H1 (cell line): ENCODE data around the gene ATP11A. TPM values are rescaled to one million over a fixed set of nuclear protein-coding genes. Genes with fewer than 3 reads are reported as not detected.

Source experiments
- CTCF ChIA-PET: fragments of 300-600 bp; sonication (Branson Sonifier 250); formaldehyde crosslinking; loops from one replicate; lab custom pipeline; 2021; ENCODE audit not compliant: partially characterized antibody; lab: Charles Lee
- POLR2A ChIA-PET: fragments of 300-600 bp; sonication (Branson Sonifier 250); formaldehyde crosslinking; loops from one replicate; lab custom pipeline; 2021; ENCODE audit warnings: inconsistent platforms; ENCODE audit not compliant: partially characterized antibody; lab: Charles Lee
- DNase-seq, 2 experiments: peaks; one replicate each; pipeline versions ENCODE4 v3.0.0 to v3.0.0-alpha.2; 2010 to 2022; ENCODE audit warnings: low spot score in 2 of 2, low read depth in 1 of 2, mixed read lengths in 1 of 2
- FAIRE-seq: peaks from 2 replicates; lab custom pipeline; 2011; peaks lifted over from hg19 to GRCh38; lab: Jason Lieb, UNC
- H2AFZ ChIP-seq: 2 replicates; pipeline ENCODE4 v1.8.1; 2012; ENCODE audit warnings: low read length, inconsistent platforms
- H2AK5ac ChIP-seq: 2 replicates; pipeline ENCODE4 v1.6.1; 2013; ENCODE audit warnings: low read depth, low read length
- H2BK120ac ChIP-seq: replicated peaks from 2 replicates; pipeline ENCODE3; 2013; ENCODE audit warnings: low read depth, low read length, inconsistent platforms
- H2BK12ac ChIP-seq: 2 replicates; pipeline ENCODE4 v1.6.1; 2013; ENCODE audit warnings: low read depth, low read length
- H2BK15ac ChIP-seq: 2 replicates; pipeline ENCODE4 v1.6.1; 2013; ENCODE audit warnings: low read length
- H2BK20ac ChIP-seq: 2 replicates; pipeline ENCODE4 v1.6.1; 2013; ENCODE audit warnings: low read length
- H2BK5ac ChIP-seq: 2 replicates; pipeline ENCODE4 v1.6.1; 2013; ENCODE audit warnings: low read depth, low read length
- H3K14ac ChIP-seq: 2 replicates; pipeline ENCODE4 v1.6.1; 2013; ENCODE audit warnings: inconsistent platforms; ENCODE audit not compliant: insufficient read length
- H3K18ac ChIP-seq: 2 replicates; pipeline ENCODE4 v1.6.1; 2013; ENCODE audit warnings: low read length; ENCODE audit errors: extremely low read depth
- H3K23ac ChIP-seq: 2 replicates; pipeline ENCODE4 v1.6.1; 2013; ENCODE audit warnings: inconsistent platforms; ENCODE audit not compliant: insufficient read length
- H3K23me2 ChIP-seq: 2 replicates; pipeline ENCODE4 v1.6.1; 2013; ENCODE audit warnings: low read depth, low read length
- H3K27ac ChIP-seq: 2 replicates; pipeline ENCODE4 v1.6.1; 2011; ENCODE audit warnings: low read depth, low read length, inconsistent platforms
- H3K27me3 ChIP-seq, 4 experiments: replicated peaks in 1 of 4; 1 replicate in 1 of 4; 2 replicates in 3 of 4; pipeline versions ENCODE4 v1.6.1 to v1.8.1; 2011 to 2013; ENCODE audit warnings: low read length in 3 of 4, mild to moderate bottlenecking in 3 of 4, inconsistent platforms in 2 of 4, mixed read lengths in 2 of 4, moderate library complexity in 1 of 4; ENCODE audit not compliant: control insufficient read depth in 3 of 4, insufficient read depth in 3 of 4; ENCODE audit errors: extremely low read depth in 1 of 4
- H3K36me3 ChIP-seq, 4 experiments: 2 replicates each; pipeline versions ENCODE4 v1.6.1 to v1.8.1; 2011 to 2013; ENCODE audit warnings: mild to moderate bottlenecking in 4 of 4, low read length in 3 of 4, moderate library complexity in 2 of 4, control low read depth in 1 of 4, inconsistent platforms in 1 of 4; ENCODE audit not compliant: insufficient read depth in 4 of 4, control insufficient read depth in 2 of 4
- H3K4ac ChIP-seq: replicated peaks from 2 replicates; pipeline ENCODE3; 2013; ENCODE audit warnings: low read length, low read depth, mixed read lengths, inconsistent platforms; ENCODE audit not compliant: insufficient read length
- H3K4me1 ChIP-seq, 4 experiments: replicated peaks in 1 of 4; 1 replicate in 1 of 4; 2 replicates in 3 of 4; pipeline versions ENCODE4 v1.6.1 to v1.8.1; 2011 to 2013; ENCODE audit warnings: low read length in 3 of 4, inconsistent platforms in 2 of 4, mixed read lengths in 1 of 4; ENCODE audit not compliant: insufficient read depth in 4 of 4, control insufficient read depth in 3 of 4
- H3K4me2 ChIP-seq, 2 experiments: 2 replicates each; pipeline versions ENCODE4 v1.6.1 to v1.8.1; 2011 to 2013; ENCODE audit warnings: low read depth in 2 of 2, low read length in 2 of 2, control low read depth in 1 of 2, inconsistent platforms in 1 of 2, mild to moderate bottlenecking in 1 of 2; ENCODE audit not compliant: insufficient read depth in 1 of 2
- H3K4me3 ChIP-seq, 4 experiments: fragments of 200-600, 300-600 bp in 1 of 4; sonication (generic), shearing (Covaris generic), sonication (Bioruptor Twin) in 1 of 4; 2 replicates each; pipeline versions ENCODE4 v1.5.1 to v1.8.1; 2011 to 2016; ENCODE audit warnings: low read length in 4 of 4, low read depth in 3 of 4, control low read depth in 2 of 4, inconsistent platforms in 2 of 4, mild to moderate bottlenecking in 2 of 4, mixed read lengths in 1 of 4, moderate library complexity in 1 of 4; ENCODE audit not compliant: insufficient read depth in 2 of 4; ENCODE audit errors: extremely low read depth in 1 of 4
- H3K56ac ChIP-seq: replicated peaks from 2 replicates; pipeline ENCODE3; 2013; ENCODE audit warnings: low read depth, mild to moderate bottlenecking, mixed read lengths, low read length, inconsistent platforms; ENCODE audit not compliant: insufficient read length
- H3K79me1 ChIP-seq: 2 replicates; pipeline ENCODE4 v1.6.1; 2013; ENCODE audit warnings: low read depth, low read length, control low read depth
- H3K79me2 ChIP-seq, 2 experiments: 2 replicates each; pipeline versions ENCODE4 v1.6.1 to v1.8.1; 2012 to 2013; ENCODE audit warnings: low read length in 2 of 2, mild to moderate bottlenecking in 2 of 2, inconsistent platforms in 1 of 2; ENCODE audit not compliant: insufficient read depth in 2 of 2, control insufficient read depth in 1 of 2
- H3K9ac ChIP-seq, 4 experiments: replicated peaks in 1 of 4; 1 replicate in 1 of 4; 2 replicates in 3 of 4; pipeline versions ENCODE4 v1.6.1 to v1.8.1; 2011 to 2013; ENCODE audit warnings: low read depth in 3 of 4, low read length in 3 of 4, control low read depth in 2 of 4, mild to moderate bottlenecking in 2 of 4, moderate library complexity in 2 of 4, inconsistent platforms in 1 of 4; ENCODE audit errors: extremely low read depth in 1 of 4
- H3K9me3 ChIP-seq, 2 experiments: 2 replicates each; pipeline versions ENCODE4 v1.6.1 to v1.8.1; 2012 to 2013; ENCODE audit warnings: mild to moderate bottlenecking in 2 of 2, moderate library complexity in 2 of 2, control low read depth in 1 of 2, inconsistent platforms in 1 of 2, low read depth in 1 of 2, low read length in 1 of 2, mixed read lengths in 1 of 2; ENCODE audit not compliant: insufficient read depth in 2 of 2
- H4K20me1 ChIP-seq, 2 experiments: replicated peaks in 1 of 2; 2 replicates each; pipeline versions ENCODE3 to v1.8.1; 2011 to 2013; ENCODE audit warnings: inconsistent platforms in 2 of 2, low read length in 2 of 2, mild to moderate bottlenecking in 1 of 2; ENCODE audit not compliant: insufficient read depth in 2 of 2, control insufficient read depth in 1 of 2
- H4K5ac ChIP-seq: 2 replicates; pipeline ENCODE4 v1.6.1; 2013; ENCODE audit warnings: low read length, low read depth, mixed read lengths, inconsistent platforms; ENCODE audit not compliant: insufficient read length
- H4K8ac ChIP-seq: 2 replicates; pipeline ENCODE4 v1.8.0; 2013; ENCODE audit warnings: mild to moderate bottlenecking, moderate library complexity, low read length, inconsistent platforms; ENCODE audit not compliant: insufficient read depth; ENCODE audit errors: extremely low read depth
- H4K91ac ChIP-seq: replicated peaks from 2 replicates; pipeline ENCODE3; 2013; ENCODE audit warnings: low read length, mixed read lengths, inconsistent platforms; ENCODE audit not compliant: insufficient read length
- FOSL1 ChIP-seq: IDR thresholded peaks from 2 replicates; pipeline ENCODE4 v1.6.1; 2011; ENCODE audit warnings: mild to moderate bottlenecking, low read depth, low read length, moderate library complexity; ENCODE audit not compliant: insufficient read depth
- HDAC2 ChIP-seq, 2 experiments: fragments of 300-600 bp in 1 of 2; sonication (generic) in 1 of 2; IDR thresholded peaks; 2 replicates each; pipeline ENCODE4 v1.6.1; 2011 to 2012; ENCODE audit warnings: low read depth in 2 of 2, low read length in 2 of 2, mild to moderate bottlenecking in 2 of 2, moderate library complexity in 2 of 2, borderline replicate concordance in 1 of 2, inconsistent platforms in 1 of 2
- RXRA ChIP-seq: IDR thresholded peaks from 2 replicates; pipeline ENCODE4 v1.6.1; 2011; ENCODE audit warnings: low read depth, mild to moderate bottlenecking, low read length, moderate library complexity; ENCODE audit not compliant: insufficient read depth
- WGBS, 2 experiments: shearing (Covaris generic) in 1 of 2; methylation state at CpG; one replicate each; pipeline versions ENCODE4 v1.1.6 to v1.1.7; 2013 to 2015; ENCODE audit warnings: low lambda C conversion rate in 2 of 2, mixed read lengths in 2 of 2, inconsistent platforms in 1 of 2, low coverage in 1 of 2, missing lambda C conversion rate in 1 of 2; ENCODE audit not compliant: insufficient replicate concordance in 2 of 2, insufficient coverage in 1 of 2, insufficient read length in 1 of 2; ENCODE audit errors: extremely low coverage in 1 of 2, missing lambda C conversion rate in 1 of 2; 5-methylcytosine and 5-hydroxymethylcytosine counted together
- polyA plus RNA-seq, 7 experiments: library from polyadenylated mRNA; depleted of rRNA in 3 of 7; stranded (reverse) in 5 of 7; unstranded in 2 of 7; fragments of >200 nt in 5 of 7; fragments of 200-250 nt in 2 of 7; gene quantifications; 1 replicate in 5 of 7; 2 replicates in 1 of 7; 4 replicates in 1 of 7; pipeline versions ENCODE4 v1.2.1 to v1.2.3, GENCODE V29; 2011 to 2013; ENCODE audit warnings: missing spikeins in 2 of 7, mixed read lengths in 2 of 7
- total RNA-seq: library from RNA; stranded (reverse); fragmentation: NEBNext Ultra II Directional; extraction: Animal tissue kit (Norgen Biotek cat#: 25700); gene quantifications from 2 replicates; pipeline ENCODE4 v1.2.1, GENCODE V29; 2021

ATP11A gene
- total and polyA plus RNA-seq, 2 of the 8 experiments (the other 6 are each of a cell fraction or from before 2014, with no cell fraction given) = 28.8 to 72.9 TPM

DNA sequence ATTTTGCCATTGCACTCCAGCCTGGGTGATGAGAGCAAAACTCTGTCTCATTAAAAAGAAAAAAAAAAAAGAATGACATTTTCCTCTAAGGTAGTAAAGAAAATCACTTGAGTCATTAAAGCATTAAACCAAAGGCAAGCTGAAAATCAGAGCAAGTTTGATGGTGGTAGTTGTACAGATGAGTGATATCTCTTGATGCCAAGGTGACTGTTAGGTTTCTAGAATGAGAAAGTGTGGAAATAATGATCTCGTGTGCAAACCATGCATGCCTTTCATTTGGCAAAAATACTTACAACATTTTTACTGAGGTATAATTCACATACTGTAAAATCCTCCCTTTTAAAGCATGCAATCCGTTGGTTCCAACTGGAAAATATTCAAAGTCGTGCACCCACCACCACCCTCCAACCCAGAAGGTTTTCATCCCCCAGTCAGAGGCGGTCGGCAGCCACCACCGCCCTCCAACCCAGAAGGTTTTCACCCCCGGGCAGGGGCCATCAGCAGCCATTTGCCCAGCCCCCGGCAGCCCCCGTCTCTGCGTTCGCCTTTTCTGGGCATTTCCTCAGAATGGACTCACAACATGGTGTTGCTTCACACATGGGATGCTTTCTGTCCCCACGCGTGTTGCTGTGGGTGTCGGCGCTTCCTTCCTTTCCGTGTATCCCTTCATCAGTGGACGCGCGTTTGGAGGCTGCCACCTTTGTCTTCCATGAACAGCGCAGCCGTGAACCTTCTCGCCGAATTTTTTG is 90.2 kb downstream of the ATP11A start:
- Histone ChIP-seq H3K27ac (no peak overlapping the region), H3K27me3 (no peaks in the 10 kb centered on the region; a peak in 1 of 7 replicates), H4K8ac (no peak overlapping the region), H3K9me3 (no peaks in the 10 kb centered on the region; a peak in 1 of 4 replicates), H3K56ac (no peak overlapping the region), H2BK20ac (no peak overlapping the region), H3K4ac (no peak overlapping the region), H3K79me1 (peaks cover 13% of the 10 kb centered on the region; the same call in 1 of the 2 replicates), H3K14ac (no peak overlapping the region), H2AK5ac (peak overlapping the region; percentile 93), H4K91ac (no peak overlapping the region), H4K5ac (no peak overlapping the region), H2AFZ (no peak overlapping the region), H3K36me3 (no peaks in the 10 kb centered on the region), H2BK120ac (no peak overlapping the region), H3K4me2 (peak overlapping the region; percentile 12 to 19; a peak in 1 of 4 replicates), H3K4me1 (peaks cover 3 to 26% (median 14%) of the 10 kb centered on the region in 4 experiments), H3K79me2 (peaks cover 0 to 51% of the 10 kb centered on the region in 2 experiments; a peak in 2 of 4 replicates), H3K18ac (peak overlapping the region; percentile 24; the same call in 1 of the 2 replicates), H2BK15ac (peak overlapping the region; percentile 95; the same call in 1 of the 2 replicates), H3K4me3 (no peak overlapping the region), H2BK12ac (peak overlapping the region; percentile 96), H2BK5ac (peak overlapping the region; percentile 71; the same call in 1 of the 2 replicates), H3K9ac (no peak overlapping the region), H3K23me2 (no peaks in the 10 kb centered on the region), H4K20me1 (peaks cover 4 to 5% of the 10 kb centered on the region in 2 experiments), H3K23ac (no peak overlapping the region)
- 85% methylated on average over 23 of the region's 23 CpGs; no CpG with 5 or more reads in 1 of the 2 experiments for WGBS, 2 experiments
- FAIRE-seq (no peak), DNase-seq (no peak)
- ChIA-PET POLR2A (interaction anchor here (0.8 kb wide), 2 partner anchors 12 to 68 kb away, joined by 3 to 4 read pairs; no protein-coding TSS in a partner anchor), CTCF (interaction anchor here (0.7 to 1.7 kb wide), 4 partner anchors 9 to 695 kb away, joined by 3 read pairs; no protein-coding TSS in a partner anchor)
- TF ChIP-seq FOSL1 = no peak
- no peak for TF ChIP-seq RXRA
- TF ChIP-seq HDAC2 (IDR thresholded peaks at IDR 0.05; ENCODE audit: borderline replicate concordance in 1 of 2, low read depth in 2 of 2, low read length in 2 of 2) = no peak
